ENCODE data around the gene CCDC192.

DNA sequence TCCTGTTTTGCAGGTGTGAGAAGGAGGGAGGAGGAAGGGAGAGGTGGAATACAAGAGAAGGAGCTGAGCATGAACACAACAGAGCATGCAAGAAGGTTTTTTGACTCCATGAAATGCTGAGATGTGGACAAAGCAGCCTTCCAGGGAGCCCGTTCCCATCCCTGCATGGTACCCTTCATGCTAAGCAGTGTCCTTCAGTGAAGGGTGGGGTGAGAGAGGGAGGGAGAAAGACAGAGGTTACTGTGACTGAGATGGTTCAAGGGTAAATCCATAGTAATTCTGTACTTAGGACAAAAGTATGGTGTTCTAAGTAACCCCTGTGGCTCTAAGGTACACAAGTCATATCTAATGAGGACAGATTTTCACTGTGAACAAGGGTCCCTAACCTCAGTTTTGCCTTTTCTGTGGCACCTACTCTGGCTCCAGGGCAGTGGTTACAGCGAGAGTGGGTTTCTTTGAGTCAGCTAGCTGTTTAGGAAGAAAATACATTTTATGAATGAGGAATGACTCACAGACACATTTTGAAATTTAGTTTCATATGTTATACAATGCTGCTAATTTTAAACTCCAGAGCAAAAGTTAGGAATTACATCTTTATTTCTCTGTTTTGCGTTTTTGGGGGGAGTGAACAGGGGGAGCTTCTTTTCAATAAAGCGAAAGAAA, 195.5 kb downstream of the CCDC192 start:
- TF ChIP-seq FOXK2 (IDR thresholded peaks at IDR 0.05) (no peak), SIN3A (IDR thresholded peaks at IDR 0.05; ENCODE audit: low read depth, low read length) (no peak), SP1 (IDR thresholded peaks at IDR 0.05; ENCODE audit: low read depth, low read length) (no peak), ZNF274 (IDR thresholded peaks at IDR 0.05; ENCODE audit: insufficient read depth, insufficient read length) (no peak), ESRRA (IDR thresholded peaks at IDR 0.05; ENCODE audit: low read length) (no peak)
- TF ChIP-seq, protein P1, sequence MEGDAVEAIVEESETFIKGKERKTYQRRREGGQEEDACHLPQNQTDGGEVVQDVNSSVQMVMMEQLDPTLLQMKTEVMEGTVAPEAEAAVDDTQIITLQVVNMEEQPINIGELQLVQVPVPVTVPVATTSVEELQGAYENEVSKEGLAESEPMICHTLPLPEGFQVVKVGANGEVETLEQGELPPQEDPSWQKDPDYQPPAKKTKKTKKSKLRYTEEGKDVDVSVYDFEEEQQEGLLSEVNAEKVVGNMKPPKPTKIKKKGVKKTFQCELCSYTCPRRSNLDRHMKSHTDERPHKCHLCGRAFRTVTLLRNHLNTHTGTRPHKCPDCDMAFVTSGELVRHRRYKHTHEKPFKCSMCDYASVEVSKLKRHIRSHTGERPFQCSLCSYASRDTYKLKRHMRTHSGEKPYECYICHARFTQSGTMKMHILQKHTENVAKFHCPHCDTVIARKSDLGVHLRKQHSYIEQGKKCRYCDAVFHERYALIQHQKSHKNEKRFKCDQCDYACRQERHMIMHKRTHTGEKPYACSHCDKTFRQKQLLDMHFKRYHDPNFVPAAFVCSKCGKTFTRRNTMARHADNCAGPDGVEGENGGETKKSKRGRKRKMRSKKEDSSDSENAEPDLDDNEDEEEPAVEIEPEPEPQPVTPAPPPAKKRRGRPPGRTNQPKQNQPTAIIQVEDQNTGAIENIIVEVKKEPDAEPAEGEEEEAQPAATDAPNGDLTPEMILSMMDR (IDR thresholded peaks at IDR 0.05 in 2 of 3, conservative IDR thresholded peaks at IDR 0.05 in 1 of 3; ENCODE audit: control insufficient read depth in 2 of 3, extremely low read depth in 1 of 3, insufficient read depth in 1 of 3, low read depth in 3 of 3, low read length in 3 of 3) = no peak
- TF ChIP-seq, protein P2, sequence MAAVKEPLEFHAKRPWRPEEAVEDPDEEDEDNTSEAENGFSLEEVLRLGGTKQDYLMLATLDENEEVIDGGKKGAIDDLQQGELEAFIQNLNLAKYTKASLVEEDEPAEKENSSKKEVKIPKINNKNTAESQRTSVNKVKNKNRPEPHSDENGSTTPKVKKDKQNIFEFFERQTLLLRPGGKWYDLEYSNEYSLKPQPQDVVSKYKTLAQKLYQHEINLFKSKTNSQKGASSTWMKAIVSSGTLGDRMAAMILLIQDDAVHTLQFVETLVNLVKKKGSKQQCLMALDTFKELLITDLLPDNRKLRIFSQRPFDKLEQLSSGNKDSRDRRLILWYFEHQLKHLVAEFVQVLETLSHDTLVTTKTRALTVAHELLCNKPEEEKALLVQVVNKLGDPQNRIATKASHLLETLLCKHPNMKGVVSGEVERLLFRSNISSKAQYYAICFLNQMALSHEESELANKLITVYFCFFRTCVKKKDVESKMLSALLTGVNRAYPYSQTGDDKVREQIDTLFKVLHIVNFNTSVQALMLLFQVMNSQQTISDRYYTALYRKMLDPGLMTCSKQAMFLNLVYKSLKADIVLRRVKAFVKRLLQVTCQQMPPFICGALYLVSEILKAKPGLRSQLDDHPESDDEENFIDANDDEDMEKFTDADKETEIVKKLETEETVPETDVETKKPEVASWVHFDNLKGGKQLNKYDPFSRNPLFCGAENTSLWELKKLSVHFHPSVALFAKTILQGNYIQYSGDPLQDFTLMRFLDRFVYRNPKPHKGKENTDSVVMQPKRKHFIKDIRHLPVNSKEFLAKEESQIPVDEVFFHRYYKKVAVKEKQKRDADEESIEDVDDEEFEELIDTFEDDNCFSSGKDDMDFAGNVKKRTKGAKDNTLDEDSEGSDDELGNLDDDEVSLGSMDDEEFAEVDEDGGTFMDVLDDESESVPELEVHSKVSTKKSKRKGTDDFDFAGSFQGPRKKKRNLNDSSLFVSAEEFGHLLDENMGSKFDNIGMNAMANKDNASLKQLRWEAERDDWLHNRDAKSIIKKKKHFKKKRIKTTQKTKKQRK (IDR thresholded peaks at IDR 0.05; ENCODE audit: low read depth, low read length) = no peak
- TF ChIP-seq, protein P3, sequence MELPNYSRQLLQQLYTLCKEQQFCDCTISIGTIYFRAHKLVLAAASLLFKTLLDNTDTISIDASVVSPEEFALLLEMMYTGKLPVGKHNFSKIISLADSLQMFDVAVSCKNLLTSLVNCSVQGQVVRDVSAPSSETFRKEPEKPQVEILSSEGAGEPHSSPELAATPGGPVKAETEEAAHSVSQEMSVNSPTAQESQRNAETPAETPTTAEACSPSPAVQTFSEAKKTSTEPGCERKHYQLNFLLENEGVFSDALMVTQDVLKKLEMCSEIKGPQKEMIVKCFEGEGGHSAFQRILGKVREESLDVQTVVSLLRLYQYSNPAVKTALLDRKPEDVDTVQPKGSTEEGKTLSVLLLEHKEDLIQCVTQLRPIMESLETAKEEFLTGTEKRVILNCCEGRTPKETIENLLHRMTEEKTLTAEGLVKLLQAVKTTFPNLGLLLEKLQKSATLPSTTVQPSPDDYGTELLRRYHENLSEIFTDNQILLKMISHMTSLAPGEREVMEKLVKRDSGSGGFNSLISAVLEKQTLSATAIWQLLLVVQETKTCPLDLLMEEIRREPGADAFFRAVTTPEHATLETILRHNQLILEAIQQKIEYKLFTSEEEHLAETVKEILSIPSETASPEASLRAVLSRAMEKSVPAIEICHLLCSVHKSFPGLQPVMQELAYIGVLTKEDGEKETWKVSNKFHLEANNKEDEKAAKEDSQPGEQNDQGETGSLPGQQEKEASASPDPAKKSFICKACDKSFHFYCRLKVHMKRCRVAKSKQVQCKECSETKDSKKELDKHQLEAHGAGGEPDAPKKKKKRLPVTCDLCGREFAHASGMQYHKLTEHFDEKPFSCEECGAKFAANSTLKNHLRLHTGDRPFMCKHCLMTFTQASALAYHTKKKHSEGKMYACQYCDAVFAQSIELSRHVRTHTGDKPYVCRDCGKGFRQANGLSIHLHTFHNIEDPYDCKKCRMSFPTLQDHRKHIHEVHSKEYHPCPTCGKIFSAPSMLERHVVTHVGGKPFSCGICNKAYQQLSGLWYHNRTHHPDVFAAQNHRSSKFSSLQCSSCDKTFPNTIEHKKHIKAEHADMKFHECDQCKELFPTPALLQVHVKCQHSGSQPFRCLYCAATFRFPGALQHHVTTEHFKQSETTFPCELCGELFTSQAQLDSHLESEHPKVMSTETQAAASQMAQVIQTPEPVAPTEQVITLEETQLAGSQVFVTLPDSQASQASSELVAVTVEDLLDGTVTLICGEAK (IDR thresholded peaks at IDR 0.05; ENCODE audit: borderline replicate concordance) = no peak

Data from GM12878 (cell line).